CD4-positive, alpha-beta T cell treated with Interleukin-21 for 1 hour (primary cell): ENCODE measurements around the gene U2AF2.

Source experiments
- DNase-seq: peaks from one replicate; pipeline ENCODE4 v3.0.0-alpha.2; 2020

The U2AF2 gene

DNA sequence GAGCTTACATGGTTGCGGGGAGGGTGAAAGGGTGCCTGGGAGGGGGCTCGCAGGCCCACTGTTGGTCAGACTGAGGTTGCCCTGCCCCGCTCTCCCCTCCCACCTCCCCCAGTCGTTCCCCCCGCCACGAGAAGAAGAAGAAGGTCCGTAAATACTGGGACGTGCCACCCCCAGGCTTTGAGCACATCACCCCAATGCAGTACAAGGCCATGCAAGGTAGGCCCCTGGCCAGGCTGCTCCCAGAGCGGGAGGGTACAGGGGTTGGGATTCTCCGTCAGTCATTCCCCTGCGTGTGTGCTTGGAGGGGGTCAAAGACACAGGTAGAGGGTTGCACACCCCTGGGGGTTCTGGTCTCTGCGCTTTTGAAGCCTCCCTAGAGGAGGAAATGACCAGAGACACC, 5.6 kb downstream of the U2AF2 start:
- DNase-seq: no peak

DNA sequence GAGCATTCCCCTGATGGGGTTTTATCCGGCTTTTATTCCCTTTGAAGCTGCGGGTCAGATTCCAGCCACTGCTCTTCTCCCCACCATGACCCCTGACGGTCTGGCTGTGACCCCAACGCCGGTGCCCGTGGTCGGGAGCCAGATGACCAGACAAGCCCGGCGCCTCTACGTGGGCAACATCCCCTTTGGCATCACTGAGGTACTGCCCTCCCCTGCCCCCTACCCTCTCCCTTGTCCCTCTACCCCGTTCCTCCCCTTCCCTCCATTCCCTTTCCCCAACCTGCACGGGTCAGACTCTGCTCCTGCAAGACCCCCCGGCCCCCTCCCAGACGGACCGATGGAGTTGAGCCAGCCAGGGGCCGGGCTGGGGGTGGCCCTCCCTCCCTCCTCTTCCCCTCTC, 6.2 kb downstream of the U2AF2 start:
- DNase-seq: no peak

DNA sequence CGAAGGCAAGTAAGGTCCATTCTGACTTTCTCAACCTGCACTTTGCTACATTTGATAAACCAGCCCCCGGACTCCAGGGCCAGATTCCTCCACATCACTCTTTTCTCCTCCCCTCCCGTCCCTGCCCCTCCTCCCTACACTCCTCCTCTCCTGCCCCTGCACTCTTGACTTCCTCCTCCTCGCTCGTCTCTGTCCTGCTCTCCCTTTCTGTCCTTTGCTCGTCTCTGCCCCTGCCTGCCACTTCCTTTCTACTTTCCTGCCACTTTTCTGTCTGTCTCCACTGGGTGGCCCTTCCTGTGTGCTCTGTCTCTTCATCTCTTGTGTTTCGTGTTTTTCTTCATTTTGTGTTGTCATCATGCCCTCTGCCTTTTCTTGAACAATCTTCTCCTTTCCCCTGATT, 7.0 kb downstream of the U2AF2 start:
- DNase-seq: no peak

GRCh38 chr19:55663846-55664536, 9.2 kb downstream of the U2AF2 start:
- DNase-seq: no peak

DNA sequence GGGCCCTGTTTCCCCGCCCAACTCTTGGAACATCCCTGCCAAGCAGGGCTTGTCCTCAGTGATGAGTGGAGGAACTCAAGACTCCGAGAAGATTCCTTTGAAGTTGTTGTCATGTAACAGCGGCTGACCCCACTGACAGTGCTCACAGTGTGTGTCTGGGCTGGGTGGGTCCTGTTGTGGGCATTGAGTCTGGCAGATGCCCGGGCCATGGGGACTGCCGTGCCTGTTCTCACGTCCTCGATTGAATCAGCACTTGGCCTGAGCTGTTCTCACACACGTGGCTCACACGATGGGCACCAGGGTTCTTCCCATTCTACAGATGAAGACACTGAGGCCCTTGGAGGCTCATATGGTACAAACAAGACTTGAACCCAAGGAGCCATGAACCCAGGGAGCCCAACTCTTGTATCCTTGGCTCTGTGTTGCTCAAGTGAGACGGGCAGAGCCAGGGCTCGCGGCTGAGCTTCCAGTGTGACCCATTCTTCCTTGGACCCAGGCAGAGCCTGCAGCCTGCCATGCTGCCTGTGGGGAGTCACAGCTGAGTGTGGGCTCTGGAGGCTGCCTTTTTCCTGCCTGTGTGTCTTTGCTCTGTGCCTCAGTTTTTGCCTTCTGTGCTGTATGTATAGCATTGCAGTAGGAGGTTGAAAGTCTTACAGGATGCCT, 11.6 kb downstream of the U2AF2 start:
- no peak for DNase-seq

GRCh38 chr19:55667006-55667381, 12.2 kb downstream of the U2AF2 start:
- no peak for DNase-seq

DNA sequence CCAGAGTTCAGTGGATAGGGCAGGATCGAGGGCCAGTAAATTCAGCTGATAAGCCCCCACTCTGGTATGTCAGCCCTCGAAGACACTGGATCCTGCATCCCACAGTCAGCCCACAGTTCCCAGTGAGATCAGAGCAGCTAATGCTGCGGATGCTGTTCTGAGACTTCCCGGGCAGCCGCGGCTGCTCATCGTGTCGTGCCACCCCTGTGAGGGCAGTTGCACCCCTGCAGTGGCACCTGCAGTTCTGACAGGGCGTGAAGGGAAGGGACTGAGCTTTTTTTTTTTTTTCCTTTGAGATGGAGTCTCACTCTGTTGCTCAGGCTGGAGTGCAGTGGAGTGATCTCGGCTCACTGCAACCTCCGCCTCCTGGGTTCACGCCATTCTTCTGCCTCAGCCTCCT, 12.7 kb downstream of the U2AF2 start:
- no peak for DNase-seq

DNA sequence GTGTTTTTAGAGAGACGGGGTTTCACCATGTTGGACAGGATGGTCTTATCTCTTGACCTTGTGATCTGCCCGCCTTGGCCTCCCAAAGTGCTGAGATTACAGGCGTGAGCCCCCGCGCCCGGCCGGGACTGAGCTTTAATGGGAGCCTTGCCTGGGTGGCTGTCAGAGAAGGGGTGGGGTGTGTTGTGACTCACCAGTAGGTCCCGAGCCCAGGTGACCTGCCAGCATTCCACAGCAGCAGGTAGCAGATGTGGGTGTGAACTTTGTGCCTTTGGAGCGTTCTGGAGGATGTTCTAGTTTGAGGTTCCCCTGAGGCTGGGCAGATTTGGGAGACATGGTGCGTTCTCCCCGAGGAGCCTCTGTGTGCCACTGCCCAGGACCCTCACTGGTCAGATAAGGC, 13.1 kb downstream of the U2AF2 start:
- DNase-seq: no peak

GRCh38 chr19:55668603-55669348, 13.9 kb downstream of the U2AF2 start:
- no peak for DNase-seq

- DNase-seq: no peak
Observed at GRCh38 chr19:55669418-55670279, 14.8 kb downstream of the U2AF2 start.

GRCh38 chr19:55670280-55671053, 15.6 kb downstream of the U2AF2 start:
- DNase-seq: no peak

DNA sequence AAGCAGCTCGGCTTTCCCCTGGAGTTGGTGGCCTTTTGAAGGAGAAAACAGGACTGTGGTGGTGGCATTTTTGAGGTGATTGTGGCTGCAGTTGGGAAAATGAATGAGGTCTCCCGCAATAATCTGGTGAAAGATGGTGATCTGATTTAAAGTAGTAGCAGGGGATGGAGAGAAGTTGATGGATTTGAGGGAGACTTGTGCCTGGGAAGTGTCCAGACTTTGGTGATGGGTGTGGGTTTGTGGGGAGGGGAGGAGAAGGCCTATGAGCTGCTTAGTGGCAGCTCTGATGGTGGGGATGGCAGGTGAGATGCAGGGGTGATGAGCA, 16.2 kb downstream of the U2AF2 start:
- DNase-seq: no peak

DNA sequence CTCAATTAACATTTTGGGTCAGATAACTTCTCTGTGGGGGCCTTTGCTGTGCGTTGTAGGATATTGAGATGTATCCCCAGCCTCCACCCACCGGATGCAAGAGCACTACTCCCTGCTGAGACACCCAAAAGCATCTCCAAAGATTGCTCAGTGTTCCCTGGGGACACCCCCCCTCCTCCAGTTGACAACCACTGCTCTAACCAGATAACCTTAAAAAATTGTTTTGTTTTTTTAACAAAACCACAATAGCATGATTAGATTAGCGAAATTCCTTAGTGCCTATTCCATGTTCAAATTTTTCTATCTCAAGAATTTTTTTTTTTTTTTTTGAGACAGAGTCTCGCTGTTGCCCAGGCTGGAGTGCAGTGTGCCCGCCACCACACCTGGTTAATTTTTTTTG, 17.6 kb downstream of the U2AF2 start:
- DNase-seq: no peak

- no peak for DNase-seq
Observed at GRCh38 chr19:55673465-55673864, 18.6 kb downstream of the U2AF2 start.

DNA sequence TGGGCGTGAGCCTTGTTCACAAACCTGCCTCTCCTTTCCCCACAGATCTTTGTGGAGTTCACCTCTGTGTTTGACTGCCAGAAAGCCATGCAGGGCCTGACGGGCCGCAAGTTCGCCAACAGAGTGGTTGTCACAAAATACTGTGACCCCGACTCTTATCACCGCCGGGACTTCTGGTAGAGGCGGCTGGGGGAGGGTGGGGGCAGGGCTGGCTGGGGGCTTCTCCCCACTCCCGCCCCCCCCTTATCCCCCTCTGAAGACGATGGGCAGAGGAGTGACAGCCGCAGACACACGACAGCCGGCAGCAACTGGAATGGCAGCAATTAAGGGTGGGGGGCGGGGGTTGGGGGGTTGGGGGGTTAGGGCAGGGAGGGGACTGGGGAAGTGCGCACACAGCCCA, 19.1 kb downstream of the U2AF2 start:
- DNase-seq: no peak

DNA sequence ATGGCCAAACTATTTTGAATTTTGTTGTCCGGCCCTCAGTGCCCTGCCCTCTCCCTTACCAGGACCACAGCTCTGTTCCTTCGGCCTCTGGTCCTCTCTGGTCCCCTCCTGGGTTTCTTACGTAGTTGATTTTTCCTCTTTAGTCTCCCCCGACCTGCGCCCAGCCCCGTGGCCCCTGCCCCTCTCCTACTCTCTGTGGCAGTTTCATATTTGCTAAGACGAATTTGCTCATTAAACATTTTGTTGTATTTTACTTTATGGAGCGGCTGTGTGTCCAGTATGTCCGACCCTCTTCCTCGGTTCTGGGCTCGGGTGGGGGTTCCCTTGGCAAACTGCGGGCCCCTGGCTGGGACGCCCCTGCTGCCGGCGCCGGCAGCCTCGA, 19.6 kb downstream of the U2AF2 start:
- no peak for DNase-seq

DNA sequence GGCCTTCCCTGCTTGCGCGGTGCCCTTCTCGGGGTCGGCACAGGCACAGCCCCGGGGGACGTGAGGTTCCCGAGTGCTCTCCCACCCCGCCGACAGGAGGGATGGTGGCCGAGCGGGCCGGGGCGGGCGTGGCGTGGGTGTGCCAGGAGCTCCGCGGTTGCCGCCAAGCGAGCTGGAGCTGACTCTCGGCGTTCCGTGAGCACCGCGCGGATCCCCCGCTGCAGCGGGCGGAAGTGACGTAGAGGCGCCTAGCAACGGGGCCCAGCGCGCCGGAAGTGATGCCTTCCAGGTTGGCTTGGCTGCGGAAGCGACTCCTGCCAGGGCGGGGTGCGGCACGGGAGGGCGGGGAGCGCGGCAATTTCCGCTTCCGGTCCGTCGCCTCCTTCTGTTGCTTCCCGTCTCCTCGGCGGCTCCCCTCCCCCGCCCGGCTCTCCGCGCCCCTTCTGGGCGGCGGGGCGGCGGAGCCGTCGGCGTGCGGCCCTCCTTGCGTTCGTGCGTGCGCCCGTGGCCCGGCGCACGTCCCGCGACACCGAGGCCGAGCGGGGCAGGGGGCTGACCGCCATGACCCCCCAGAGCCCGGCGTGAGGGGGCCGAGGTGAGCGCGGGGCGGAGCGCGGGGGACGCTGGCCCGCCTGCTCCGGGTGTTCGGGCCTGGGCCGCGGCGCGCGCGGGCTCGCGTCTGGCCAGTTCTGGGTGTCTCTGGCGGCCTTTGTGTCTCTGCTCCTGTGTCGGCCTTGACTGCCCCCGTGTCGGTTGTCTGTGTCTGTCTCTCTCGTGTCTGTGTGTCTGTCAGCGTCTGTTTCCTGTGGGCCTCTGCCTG, 20.2 kb downstream of the U2AF2 start, which contains the start of gene EPN1:
Gene EPN1, plus strand, starts transcription at position 386 of the 820 bp plus-strand sequence. CDS start 3,402 bp downstream, outside the sequence.
- peak; percentile 97 for DNase-seq

- no peak for DNase-seq
Observed at GRCh38 chr19:55675661-55676354, 21.0 kb downstream of the U2AF2 start.

- DNase-seq: no peak
Observed at GRCh38 chr19:55676383-55676782, 21.5 kb downstream of the U2AF2 start.

- DNase-seq: no peak
Observed at GRCh38 chr19:55676889-55677505, 22.2 kb downstream of the U2AF2 start.
